Measurements from ENCODE around the gene INO80E. TPM values are rescaled to one million over a fixed set of nuclear protein-coding genes. Genes with fewer than 3 reads are reported as not detected.

The INO80E gene
- total RNA-seq, 1 donor, result 14.5 TPM

- no peak for DNase-seq (ENCODE audit: insufficient read length, low spot score, missing footprints)
- Histone ChIP-seq H3K27me3 (ENCODE audit: insufficient read depth, low read length) (no peaks in the 10 kb centered on the region), H2AFZ (ENCODE audit: low read length) (peak overlapping the region; percentile 86), H3K4me3 (ENCODE audit: insufficient read depth, low read length) (peak overlapping the region; percentile 93), H3K36me3 (ENCODE audit: insufficient read depth, low read length) (peaks cover 36% of the 10 kb centered on the region), H3K9me3 (ENCODE audit: low read depth, low read length) (no peaks in the 10 kb centered on the region), H3K27ac (ENCODE audit: low read depth, low read length) (peak overlapping the region; percentile 96), H3K4me2 (ENCODE audit: insufficient read depth, low read length) (peak overlapping the region; percentile 98), H4K20me1 (ENCODE audit: insufficient read depth, low read length) (peaks cover 1% of the 10 kb centered on the region), H3K79me2 (ENCODE audit: insufficient read depth, low read length) (peaks cover 11% of the 10 kb centered on the region), H3K4me1 (ENCODE audit: insufficient read depth, low read length) (peaks cover 19% of the 10 kb centered on the region)
- no peak for TF ChIP-seq CTCF (IDR thresholded peaks at IDR 0.05; ENCODE audit: extremely low read depth, low read depth, low read length)
Measured at GRCh38 chr16:29994600-29995323, 1.3 kb upstream of the INO80E start.

DNA sequence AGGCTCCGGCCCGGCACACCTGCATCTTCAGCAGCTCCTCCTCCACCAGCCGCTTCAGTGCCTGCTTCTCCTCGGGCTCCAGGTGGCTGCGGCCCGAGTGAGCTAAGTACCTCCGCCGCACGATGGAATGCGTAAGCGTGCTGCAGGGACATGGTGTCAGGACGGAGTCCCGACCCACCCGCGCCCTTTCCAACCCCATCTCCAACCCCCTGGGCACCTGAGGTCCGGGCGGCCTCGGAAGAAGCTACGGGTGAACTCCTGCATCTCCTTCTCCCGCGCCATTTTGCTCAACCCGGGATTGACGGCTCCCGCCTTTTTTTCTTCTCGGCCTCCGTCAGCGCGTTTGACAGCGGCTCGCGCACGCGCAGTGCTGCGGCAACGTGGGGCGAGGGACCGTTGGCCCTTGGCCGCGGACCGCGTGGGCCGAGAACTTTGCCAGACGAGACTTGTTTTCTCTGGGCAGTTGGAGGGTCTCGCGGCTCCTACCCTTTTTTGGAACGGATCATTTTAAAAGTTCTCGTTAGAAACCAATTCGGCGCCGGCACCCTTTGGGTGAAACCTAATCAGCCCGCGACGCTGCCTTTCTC lies 624 bp upstream of the INO80E start, which contains the start of gene HIRIP3:
HIRIP3 (minus strand) TSS at position 294 of the 587 bp plus-strand sequence; CDS start at position 282, 12 bp downstream.
- peaks cover 30% of the 10 kb centered on the region for H3K36me3 ChIP-seq (ENCODE audit: insufficient read depth, low read length)

GRCh38 chr16:29996766-29997250 lies 767 bp downstream of the INO80E start:
- no peak for DNase-seq (ENCODE audit: insufficient read length, low spot score, missing footprints)
- H3K4me2 ChIP-seq (ENCODE audit: insufficient read depth, low read length), result peak overlapping the region; percentile 98
- H3K27ac ChIP-seq (ENCODE audit: low read depth, low read length), result peak overlapping the region; percentile 96
- peaks cover 27% of the 10 kb centered on the region for H3K36me3 ChIP-seq (ENCODE audit: insufficient read depth, low read length)
- H3K4me1 ChIP-seq (ENCODE audit: insufficient read depth, low read length), result peaks cover 19% of the 10 kb centered on the region
- H4K20me1 ChIP-seq (ENCODE audit: insufficient read depth, low read length), result peaks cover 4% of the 10 kb centered on the region
- peaks cover 11% of the 10 kb centered on the region for H3K79me2 ChIP-seq (ENCODE audit: insufficient read depth, low read length)
- H2AFZ ChIP-seq (ENCODE audit: low read length), result peak overlapping the region; percentile 86
- no peaks in the 10 kb centered on the region for H3K27me3 ChIP-seq (ENCODE audit: insufficient read depth, low read length)
- no peaks in the 10 kb centered on the region for H3K9me3 ChIP-seq (ENCODE audit: low read depth, low read length)
- TF ChIP-seq CTCF (IDR thresholded peaks at IDR 0.05; ENCODE audit: extremely low read depth, low read depth, low read length), result no peak
- peak overlapping the region; percentile 93 for H3K4me3 ChIP-seq (ENCODE audit: insufficient read depth, low read length)

More for the DNA sequence above, 624 bp upstream of the INO80E start, which contains the start of gene HIRIP3:
- DNase-seq (ENCODE audit: insufficient read length, low spot score, missing footprints), result peak; percentile 99
- no peaks in the 10 kb centered on the region for H3K9me3 ChIP-seq (ENCODE audit: low read depth, low read length)
- H3K27ac ChIP-seq (ENCODE audit: low read depth, low read length), result peak within 1 kb of the TSS; percentile 96
- peaks cover 19% of the 10 kb centered on the region for H3K4me1 ChIP-seq (ENCODE audit: insufficient read depth, low read length)
- H2AFZ ChIP-seq (ENCODE audit: low read length), result peak within 1 kb of the TSS; percentile 86
- H3K4me2 ChIP-seq (ENCODE audit: insufficient read depth, low read length), result peak within 1 kb of the TSS; percentile 98
- H4K20me1 ChIP-seq (ENCODE audit: insufficient read depth, low read length), result peaks cover 4% of the 10 kb centered on the region
- TF ChIP-seq CTCF (IDR thresholded peaks at IDR 0.05; ENCODE audit: extremely low read depth, low read depth, low read length), result no peak
- peak within 1 kb of the TSS; percentile 93 for H3K4me3 ChIP-seq (ENCODE audit: insufficient read depth, low read length)
- H3K27me3 ChIP-seq (ENCODE audit: insufficient read depth, low read length), result no peaks in the 10 kb centered on the region
- peaks cover 11% of the 10 kb centered on the region for H3K79me2 ChIP-seq (ENCODE audit: insufficient read depth, low read length)

DNA sequence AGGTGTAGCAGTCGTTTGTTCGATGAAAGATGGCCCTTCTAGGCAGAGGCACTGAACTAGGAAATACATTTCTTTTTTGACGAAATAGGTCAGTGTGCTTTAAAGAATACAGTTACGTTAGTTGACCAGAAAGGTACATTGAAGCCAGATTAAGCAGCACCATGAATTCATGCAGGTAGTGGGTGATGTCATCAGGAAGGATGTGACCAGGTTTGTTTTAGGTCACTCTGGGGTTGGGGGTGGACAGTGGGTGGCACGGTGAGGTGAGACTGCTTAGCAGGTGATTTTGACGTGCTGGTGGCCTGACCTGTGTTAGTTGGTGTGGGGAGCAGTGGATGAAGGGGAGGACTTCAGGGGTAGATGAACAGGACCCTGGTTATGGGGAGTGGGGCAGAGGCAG lies 3.6 kb downstream of the INO80E start:
- Histone ChIP-seq H3K9me3 (ENCODE audit: low read depth, low read length) (no peaks in the 10 kb centered on the region), H3K27ac (ENCODE audit: low read depth, low read length) (no peak overlapping the region), H4K20me1 (ENCODE audit: insufficient read depth, low read length) (peaks cover 4% of the 10 kb centered on the region), H2AFZ (ENCODE audit: low read length) (no peak overlapping the region), H3K36me3 (ENCODE audit: insufficient read depth, low read length) (peaks cover 9% of the 10 kb centered on the region), H3K4me2 (ENCODE audit: insufficient read depth, low read length) (no peak overlapping the region), H3K79me2 (ENCODE audit: insufficient read depth, low read length) (peaks cover 11% of the 10 kb centered on the region), H3K4me1 (ENCODE audit: insufficient read depth, low read length) (peaks cover 15% of the 10 kb centered on the region), H3K27me3 (ENCODE audit: insufficient read depth, low read length) (no peaks in the 10 kb centered on the region), H3K4me3 (ENCODE audit: insufficient read depth, low read length) (no peak overlapping the region)
- TF ChIP-seq CTCF (IDR thresholded peaks at IDR 0.05; ENCODE audit: extremely low read depth, low read depth, low read length), result no peak
- no peak for DNase-seq (ENCODE audit: insufficient read length, low spot score, missing footprints)

Data from osteoblast (primary cell).